Measurements from ENCODE around the gene C1orf115.

- TF ChIP-seq CTCF (conservative IDR thresholded peaks at IDR 0.05) (no peak), ZFX (IDR thresholded peaks at IDR 0.05) (no peak)
Observed at GRCh38 chr1:220697326-220697725, 7.2 kb downstream of the C1orf115 start.

Data from C4-2B (cell line).